ENCODE data around the gene EXD3.
"Not testable (repeated sequence)": the region's sequence is repeated elsewhere in the genome, so short reads cannot be mapped to it uniquely, and the experiment has no call there.

The EXD3 gene

GRCh38 chr9:137411260-137411644 lies 11.7 kb downstream of the EXD3 start:
- DNase-seq (ENCODE audit: low read depth, low spot score), result no peak

- no peak for DNase-seq (ENCODE audit: low read depth, low spot score)
Observed at GRCh38 chr9:137410891-137411249, 12.1 kb downstream of the EXD3 start.

- DNase-seq (ENCODE audit: low read depth, low spot score), result not testable (repeated sequence)
Observed at GRCh38 chr9:137410236-137410890, 12.6 kb downstream of the EXD3 start.

GRCh38 chr9:137409515-137409914 lies 13.4 kb downstream of the EXD3 start:
- no peak for DNase-seq (ENCODE audit: low read depth, low spot score)

- no peak for DNase-seq (ENCODE audit: low read depth, low spot score)
Observed at GRCh38 chr9:137408651-137409405, 14.1 kb downstream of the EXD3 start.

- no peak for DNase-seq (ENCODE audit: low read depth, low spot score)
Observed at GRCh38 chr9:137407590-137408300, 15.2 kb downstream of the EXD3 start.

- peak; percentile 38 for DNase-seq (ENCODE audit: low read depth, low spot score)
Observed at GRCh38 chr9:137406876-137407589, 15.9 kb downstream of the EXD3 start.

GRCh38 chr9:137406085-137406760 lies 16.7 kb downstream of the EXD3 start:
- no peak for DNase-seq (ENCODE audit: low read depth, low spot score)

- no peak for DNase-seq (ENCODE audit: low read depth, low spot score)
Observed at GRCh38 chr9:137405677-137406081, 17.3 kb downstream of the EXD3 start.

GRCh38 chr9:137404961-137405567 lies 17.9 kb downstream of the EXD3 start:
- no peak for DNase-seq (ENCODE audit: low read depth, low spot score)

GRCh38 chr9:137403269-137403668 lies 19.7 kb downstream of the EXD3 start:
- DNase-seq (ENCODE audit: low read depth, low spot score), result no peak

GRCh38 chr9:137402746-137403145 lies 20.2 kb downstream of the EXD3 start:
- no peak for DNase-seq (ENCODE audit: low read depth, low spot score)

- no peak for DNase-seq (ENCODE audit: low read depth, low spot score)
Observed at GRCh38 chr9:137398561-137399468, 24.1 kb downstream of the EXD3 start.

GRCh38 chr9:137397675-137398423 lies 25.1 kb downstream of the EXD3 start:
- no peak for DNase-seq (ENCODE audit: low read depth, low spot score)

- DNase-seq (ENCODE audit: low read depth, low spot score), result no peak
Observed at GRCh38 chr9:137396634-137397367, 26.2 kb downstream of the EXD3 start.

GRCh38 chr9:137396227-137396626 lies 26.7 kb downstream of the EXD3 start:
- no peak for DNase-seq (ENCODE audit: low read depth, low spot score)

- DNase-seq (ENCODE audit: low read depth, low spot score), result no peak
Observed at GRCh38 chr9:137395666-137396010, 27.3 kb downstream of the EXD3 start.

- no peak for DNase-seq (ENCODE audit: low read depth, low spot score)
Observed at GRCh38 chr9:137394866-137395665, 27.9 kb downstream of the EXD3 start.

Measured in activated CD4-positive, CD25-positive, alpha-beta regulatory T cell treated with anti-CD3 and anti-CD28 coated beads, Interleukin-2, amount 50 U/mL, for 16 hours (primary cell).